Tibial nerve (tissue), 4 donors: ENCODE measurements around the gene CNPY3.

Experiments
- CTCF ChIP-seq, 5 experiments: fragments of 200-600 bp in 3 of 5; fragments of 450-650 bp in 2 of 5; sonication (generic) in 3 of 5; IDR thresholded peaks; one replicate each; pipeline ENCODE4 v1.5.1; 2016 to 2019; ENCODE audit warnings: antibody characterized with exemption in 5 of 5, mild to moderate bottlenecking in 3 of 5, moderate library complexity in 2 of 5
- EP300 ChIP-seq, 2 donors: sonication (generic); formaldehyde crosslinking; IDR thresholded peaks; one replicate each; pipeline ENCODE4 v1.6.1; 2017; ENCODE audit warnings: antibody characterized with exemption in 2 of 2, mild to moderate bottlenecking in 1 of 2
- POLR2A ChIP-seq, 2 donors: fragments of 450-650 bp; IDR thresholded peaks; one replicate each; pipeline ENCODE4 v1.6.1; 2017; ENCODE audit warnings: antibody characterized with exemption in 2 of 2, mild to moderate bottlenecking in 2 of 2, moderate library complexity in 2 of 2

- no peak for TF ChIP-seq POLR2A (IDR thresholded peaks at IDR 0.05)
- no peak for TF ChIP-seq CTCF (IDR thresholded peaks at IDR 0.05)
- no peak for TF ChIP-seq EP300 (IDR thresholded peaks at IDR 0.05)
Observed at GRCh38 chr6:42961020-42961470, 31.8 kb downstream of the CNPY3 start.
